ENCODE data around the gene PRRX1.

The PRRX1 gene

DNA sequence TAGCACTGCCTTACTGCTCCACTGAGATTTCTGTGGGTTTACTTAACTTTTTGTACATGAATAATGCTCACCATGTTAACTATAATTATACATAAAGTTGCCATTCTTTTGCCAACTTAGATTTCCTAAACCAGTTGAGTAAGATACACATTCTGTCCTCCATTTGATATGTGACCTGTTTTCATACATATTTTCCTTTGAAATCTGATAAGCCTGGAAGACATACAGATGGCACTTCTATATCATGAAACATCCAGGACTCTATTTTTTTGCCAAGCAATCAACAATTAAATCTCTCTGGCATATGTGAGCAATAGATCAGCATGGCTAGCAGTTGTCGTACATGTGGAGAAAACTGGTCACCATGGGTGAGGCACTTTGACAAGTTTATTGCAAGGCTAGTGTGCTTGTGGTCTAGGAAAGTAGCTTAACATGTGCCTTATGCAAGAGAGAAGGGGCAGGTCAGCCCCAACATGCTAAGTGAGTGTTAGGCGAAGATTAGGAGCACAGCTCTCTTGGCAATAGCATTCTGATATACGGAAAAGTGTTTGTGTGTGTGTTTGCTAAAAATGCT, 14.2 kb downstream of the PRRX1 start:
- H3K4me2 ChIP-seq (ENCODE audit: low read length), result no peak overlapping the region
- H3K27me3 ChIP-seq (ENCODE audit: low read depth, low read length), result no peaks in the 10 kb centered on the region
- TF ChIP-seq, protein P1, sequence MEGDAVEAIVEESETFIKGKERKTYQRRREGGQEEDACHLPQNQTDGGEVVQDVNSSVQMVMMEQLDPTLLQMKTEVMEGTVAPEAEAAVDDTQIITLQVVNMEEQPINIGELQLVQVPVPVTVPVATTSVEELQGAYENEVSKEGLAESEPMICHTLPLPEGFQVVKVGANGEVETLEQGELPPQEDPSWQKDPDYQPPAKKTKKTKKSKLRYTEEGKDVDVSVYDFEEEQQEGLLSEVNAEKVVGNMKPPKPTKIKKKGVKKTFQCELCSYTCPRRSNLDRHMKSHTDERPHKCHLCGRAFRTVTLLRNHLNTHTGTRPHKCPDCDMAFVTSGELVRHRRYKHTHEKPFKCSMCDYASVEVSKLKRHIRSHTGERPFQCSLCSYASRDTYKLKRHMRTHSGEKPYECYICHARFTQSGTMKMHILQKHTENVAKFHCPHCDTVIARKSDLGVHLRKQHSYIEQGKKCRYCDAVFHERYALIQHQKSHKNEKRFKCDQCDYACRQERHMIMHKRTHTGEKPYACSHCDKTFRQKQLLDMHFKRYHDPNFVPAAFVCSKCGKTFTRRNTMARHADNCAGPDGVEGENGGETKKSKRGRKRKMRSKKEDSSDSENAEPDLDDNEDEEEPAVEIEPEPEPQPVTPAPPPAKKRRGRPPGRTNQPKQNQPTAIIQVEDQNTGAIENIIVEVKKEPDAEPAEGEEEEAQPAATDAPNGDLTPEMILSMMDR (IDR thresholded peaks at IDR 0.05; ENCODE audit: low read depth, low read length), result no peak
- TF ChIP-seq EZH2phosphoT487 (IDR thresholded peaks at IDR 0.05; ENCODE audit: low read depth), result no peak
- no peak overlapping the region for H2AFZ ChIP-seq (ENCODE audit: low read depth, low read length)
- H3K27ac ChIP-seq (ENCODE audit: low read length), result no peak overlapping the region
- H3K4me1 ChIP-seq (ENCODE audit: low read length), result no peaks in the 10 kb centered on the region
- H3K9me3 ChIP-seq (ENCODE audit: insufficient read depth, low read length), result no peaks in the 10 kb centered on the region
- no peak overlapping the region for H3K4me3 ChIP-seq (ENCODE audit: low read length)
- H4K20me1 ChIP-seq (ENCODE audit: insufficient read depth, low read length), result no peaks in the 10 kb centered on the region
- H3K36me3 ChIP-seq (replicated peaks; ENCODE audit: low read depth, low read length), result no peaks in the 10 kb centered on the region
- no peak overlapping the region for H3K9ac ChIP-seq (ENCODE audit: low read length)
- no peaks in the 10 kb centered on the region for H3K79me2 ChIP-seq (ENCODE audit: low read length)

DNA sequence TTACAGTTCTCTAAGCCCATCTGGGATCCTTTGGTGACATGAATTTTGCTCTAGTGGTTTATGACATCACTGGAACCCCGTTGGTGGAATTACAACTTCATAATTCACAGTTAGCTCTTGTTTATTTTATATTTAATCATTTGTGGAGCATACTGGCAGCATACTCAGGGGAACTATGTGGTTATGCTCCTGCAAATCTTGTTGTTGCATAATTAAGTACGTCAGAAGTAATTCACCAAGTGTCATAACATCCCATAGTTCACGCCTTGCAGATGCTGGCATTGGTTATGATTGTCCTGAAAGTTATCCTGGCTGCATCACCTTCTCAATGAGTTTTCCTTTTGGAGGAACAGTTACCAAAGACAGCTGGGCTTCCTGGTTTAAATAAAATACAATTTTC, 16.5 kb downstream of the PRRX1 start:
- no peak overlapping the region for H3K27ac ChIP-seq (ENCODE audit: low read length)
- no peak overlapping the region for H2AFZ ChIP-seq (ENCODE audit: low read depth, low read length)
- H3K9me3 ChIP-seq (ENCODE audit: insufficient read depth, low read length), result no peaks in the 10 kb centered on the region
- no peak for TF ChIP-seq EZH2phosphoT487 (IDR thresholded peaks at IDR 0.05; ENCODE audit: low read depth)
- TF ChIP-seq, protein P1 (IDR thresholded peaks at IDR 0.05; ENCODE audit: low read depth, low read length), result no peak
- H3K27me3 ChIP-seq (ENCODE audit: low read depth, low read length), result no peaks in the 10 kb centered on the region
- H4K20me1 ChIP-seq (ENCODE audit: insufficient read depth, low read length), result no peaks in the 10 kb centered on the region
- no peaks in the 10 kb centered on the region for H3K4me1 ChIP-seq (ENCODE audit: low read length)
- no peak overlapping the region for H3K4me2 ChIP-seq (ENCODE audit: low read length)
- no peak overlapping the region for H3K9ac ChIP-seq (ENCODE audit: low read length)
- no peaks in the 10 kb centered on the region for H3K79me2 ChIP-seq (ENCODE audit: low read length)
- H3K4me3 ChIP-seq (ENCODE audit: low read length), result no peak overlapping the region
- H3K36me3 ChIP-seq (replicated peaks; ENCODE audit: low read depth, low read length), result no peaks in the 10 kb centered on the region

DNA sequence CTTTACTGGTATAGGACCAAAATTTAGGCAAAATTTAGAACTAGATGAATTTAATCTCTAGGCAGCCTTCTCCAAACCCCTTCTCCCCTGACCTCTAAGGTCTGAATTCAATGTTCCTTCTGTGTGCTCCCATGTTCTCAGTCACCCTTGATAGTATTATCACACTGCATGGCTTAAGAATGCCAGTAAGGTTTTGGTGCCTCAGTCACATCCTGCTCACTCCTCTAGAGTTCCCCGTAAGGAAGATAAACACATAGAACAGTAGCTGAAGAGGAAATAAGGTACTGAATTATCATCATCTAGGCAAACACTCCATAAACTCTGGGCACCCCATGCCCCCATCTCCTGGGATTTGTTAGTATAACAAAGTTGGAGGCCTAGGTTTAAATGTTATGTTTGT, 18.2 kb downstream of the PRRX1 start:
- no peaks in the 10 kb centered on the region for H3K79me2 ChIP-seq (ENCODE audit: low read length)
- H3K9ac ChIP-seq (ENCODE audit: low read length), result no peak overlapping the region
- no peak overlapping the region for H2AFZ ChIP-seq (ENCODE audit: low read depth, low read length)
- H3K36me3 ChIP-seq (replicated peaks; ENCODE audit: low read depth, low read length), result no peaks in the 10 kb centered on the region
- H3K4me3 ChIP-seq (ENCODE audit: low read length), result no peak overlapping the region
- H4K20me1 ChIP-seq (ENCODE audit: insufficient read depth, low read length), result no peaks in the 10 kb centered on the region
- no peak overlapping the region for H3K27ac ChIP-seq (ENCODE audit: low read length)
- H3K4me1 ChIP-seq (ENCODE audit: low read length), result no peaks in the 10 kb centered on the region
- no peak overlapping the region for H3K4me2 ChIP-seq (ENCODE audit: low read length)
- H3K9me3 ChIP-seq (ENCODE audit: insufficient read depth, low read length), result no peaks in the 10 kb centered on the region
- no peaks in the 10 kb centered on the region for H3K27me3 ChIP-seq (ENCODE audit: low read depth, low read length)
- TF ChIP-seq EZH2phosphoT487 (IDR thresholded peaks at IDR 0.05; ENCODE audit: low read depth), result no peak
- TF ChIP-seq, protein P1 (IDR thresholded peaks at IDR 0.05; ENCODE audit: low read depth, low read length), result no peak

- Histone ChIP-seq H3K79me2 (ENCODE audit: low read length) (no peaks in the 10 kb centered on the region), H3K27me3 (ENCODE audit: low read depth, low read length) (no peaks in the 10 kb centered on the region), H4K20me1 (ENCODE audit: insufficient read depth, low read length) (no peaks in the 10 kb centered on the region), H3K4me3 (ENCODE audit: low read length) (no peak overlapping the region), H3K36me3 (replicated peaks; ENCODE audit: low read depth, low read length) (no peaks in the 10 kb centered on the region), H2AFZ (ENCODE audit: low read depth, low read length) (no peak overlapping the region), H3K27ac (ENCODE audit: low read length) (no peak overlapping the region), H3K9ac (ENCODE audit: low read length) (no peak overlapping the region), H3K4me1 (ENCODE audit: low read length) (no peaks in the 10 kb centered on the region), H3K4me2 (ENCODE audit: low read length) (no peak overlapping the region), H3K9me3 (ENCODE audit: insufficient read depth, low read length) (no peaks in the 10 kb centered on the region)
- TF ChIP-seq, protein P1 (IDR thresholded peaks at IDR 0.05; ENCODE audit: low read depth, low read length), result no peak
- no peak for TF ChIP-seq EZH2phosphoT487 (IDR thresholded peaks at IDR 0.05; ENCODE audit: low read depth)
Observed at GRCh38 chr1:170682809-170683208, 18.9 kb downstream of the PRRX1 start.

Measured in OCI-LY3 (cell line).